Eye (tissue), 1 donor: ENCODE results near the gene MUC12.
"Not testable (repeated sequence)": the region's sequence is repeated elsewhere in the genome, so short reads cannot be mapped to it uniquely, and the experiment has no call there.

Experiments
- DNase-seq: peaks from one replicate; pipeline ENCODE4 v3.0.0-alpha.2; 2015

MUC12 gene

GRCh38 chr7:100963386-100963785 lies 6.0 kb upstream of the MUC12 start:
- no peak for DNase-seq

GRCh38 chr7:100963874-100964273 lies 5.5 kb upstream of the MUC12 start:
- DNase-seq, result no peak

GRCh38 chr7:100964630-100965029 lies 4.7 kb upstream of the MUC12 start:
- no peak for DNase-seq

DNA sequence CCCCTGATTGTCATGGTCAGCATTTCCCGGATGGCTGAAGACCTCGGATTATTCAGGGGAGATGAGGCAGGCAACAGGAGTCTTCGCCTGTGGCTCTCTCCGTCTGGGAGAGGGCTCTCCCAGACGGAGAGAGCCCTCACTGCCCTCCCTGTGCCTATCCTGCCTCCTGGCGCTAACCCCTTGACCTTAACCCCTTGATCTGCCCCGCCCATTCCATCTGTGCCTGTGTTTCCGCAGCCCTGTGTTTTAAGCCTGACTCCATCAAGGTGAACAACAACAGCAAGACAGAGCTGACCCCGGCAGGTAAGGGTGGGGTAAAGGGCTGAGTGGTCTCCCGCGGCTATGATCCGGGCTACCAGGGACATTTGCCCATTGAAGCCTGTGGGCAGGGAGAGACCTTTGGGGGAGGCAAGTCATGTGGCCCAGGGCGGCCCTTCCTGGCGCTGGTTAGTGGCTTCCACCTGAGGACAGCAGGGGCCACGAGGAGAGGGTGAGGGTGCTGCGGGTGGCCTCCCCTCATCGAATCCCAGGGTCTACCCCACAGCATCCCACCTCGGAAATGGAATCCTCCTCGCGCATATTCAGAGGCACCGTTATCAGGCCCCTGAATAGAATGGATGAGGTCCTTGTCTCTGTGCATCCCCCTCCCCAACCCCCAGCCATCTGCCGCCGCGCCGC lies 4.2 kb upstream of the MUC12 start:
- no peak for DNase-seq

DNA sequence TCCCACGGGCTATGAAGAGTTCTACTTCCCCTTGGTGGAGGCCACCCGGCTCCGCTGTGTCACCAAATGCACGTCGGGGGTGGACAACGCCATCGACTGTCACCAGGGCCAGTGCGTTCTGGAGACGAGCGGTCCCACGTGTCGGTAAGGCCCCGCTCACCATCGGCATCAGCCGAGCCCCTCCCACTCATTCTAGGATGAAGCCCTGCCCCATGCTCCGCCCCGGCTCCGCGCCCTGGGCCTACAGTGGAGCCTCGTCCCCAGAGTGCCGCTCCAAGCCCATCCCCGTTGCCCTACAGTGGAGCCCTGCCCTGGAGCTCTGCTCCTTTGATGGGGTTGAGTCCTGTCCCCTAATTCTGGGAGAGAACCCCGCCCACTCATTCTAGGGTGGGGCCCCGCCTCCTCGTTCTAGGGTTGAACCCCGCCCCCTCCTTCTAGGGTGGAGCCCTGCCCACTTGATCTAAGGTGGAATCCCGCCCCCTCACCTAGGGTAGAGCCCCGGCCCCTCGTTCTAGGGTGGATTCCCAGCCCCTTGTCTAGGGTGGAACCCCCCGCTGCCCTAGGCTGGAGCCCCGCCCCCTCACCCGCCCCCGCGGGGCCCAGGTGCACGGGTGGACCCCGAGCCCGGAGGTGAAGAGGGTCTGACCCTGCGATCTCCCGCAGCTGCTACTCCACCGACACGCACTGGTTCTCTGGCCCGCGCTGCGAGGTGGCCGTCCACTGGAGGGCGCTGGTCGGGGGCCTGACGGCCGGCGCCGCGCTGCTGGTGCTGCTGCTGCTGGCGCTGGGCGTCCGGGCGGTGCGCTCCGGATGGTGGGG lies 3.4 kb upstream of the MUC12 start:
- peak; percentile 94 for DNase-seq

- peak; percentile 42 for DNase-seq
These were observed 2.6 kb upstream of the MUC12 start for GRCh38 chr7:100966542-100967291.

DNA sequence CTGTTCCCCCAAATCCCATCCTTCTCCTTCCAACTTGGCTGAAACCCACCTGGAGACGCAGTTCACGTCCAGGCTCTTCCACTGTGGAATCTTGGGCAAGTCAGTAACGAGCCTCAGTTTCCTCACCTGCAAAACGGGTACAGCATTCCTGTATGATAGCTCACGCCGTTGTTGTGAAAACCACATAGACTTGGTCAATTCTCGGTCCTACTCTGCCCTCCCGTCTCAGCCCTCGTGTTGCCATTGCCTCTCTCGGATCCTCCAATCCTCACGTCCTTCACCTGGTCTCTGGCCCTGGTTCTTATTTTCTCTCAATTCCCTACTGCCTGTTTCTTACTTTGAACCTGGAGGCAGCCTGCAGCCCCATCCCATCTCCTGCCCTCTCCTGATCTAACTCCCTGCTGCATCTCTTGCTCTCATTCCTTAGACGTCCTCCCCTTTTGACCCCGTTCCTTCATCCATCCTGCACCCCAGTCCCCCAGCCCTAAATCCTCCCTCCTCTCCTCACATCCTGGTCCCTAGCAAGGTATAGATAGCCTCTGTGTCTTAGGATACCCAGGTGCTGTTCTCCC lies 2.0 kb upstream of the MUC12 start:
- DNase-seq, result peak; percentile 35

GRCh38 chr7:100968031-100968430 lies 1.3 kb upstream of the MUC12 start:
- DNase-seq, result peak; percentile 43

DNA sequence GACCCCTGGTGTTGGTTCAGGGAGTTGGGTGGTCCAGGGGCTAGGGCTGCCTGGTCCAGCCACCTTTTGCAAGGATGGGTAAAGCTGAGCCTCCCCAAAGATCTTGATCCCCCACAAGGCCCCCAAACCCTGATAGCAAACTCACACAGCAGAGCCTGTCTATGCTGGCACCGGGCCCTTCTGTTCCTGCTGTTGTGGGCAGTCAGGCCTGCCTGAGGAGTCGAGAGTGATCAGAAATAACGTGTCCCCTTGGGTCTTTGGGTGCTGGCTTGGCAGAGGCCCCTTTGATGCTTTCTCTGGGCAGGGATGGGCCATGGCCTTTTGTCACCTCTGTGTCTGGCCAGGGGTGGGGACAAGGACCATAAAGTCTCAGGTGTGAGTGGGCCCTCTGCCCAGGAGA lies 715 bp upstream of the MUC12 start:
- no peak for DNase-seq

- no peak for DNase-seq
These were observed 2.0 kb downstream of the MUC12 start for GRCh38 chr7:100971111-100972001.

DNA sequence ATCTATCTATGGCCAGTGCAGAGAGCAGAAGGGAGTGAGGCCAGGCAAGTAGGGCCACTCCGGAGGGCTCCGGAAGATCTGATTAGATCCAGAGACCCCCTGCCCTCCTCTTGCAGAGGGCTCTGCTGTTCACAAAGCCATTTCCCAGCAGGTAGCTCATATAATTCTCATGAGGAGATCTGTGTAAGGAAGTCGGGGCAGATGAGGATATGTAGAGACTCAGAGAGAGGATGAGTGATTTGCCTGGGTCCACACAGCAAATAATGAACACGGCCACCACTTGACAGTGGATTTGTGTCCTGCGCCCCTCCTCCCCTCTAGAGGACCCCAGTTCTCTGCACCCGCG lies 2.6 kb downstream of the MUC12 start:
- DNase-seq, result no peak

GRCh38 chr7:100974021-100974420 lies 4.7 kb downstream of the MUC12 start:
- DNase-seq, result no peak

DNA sequence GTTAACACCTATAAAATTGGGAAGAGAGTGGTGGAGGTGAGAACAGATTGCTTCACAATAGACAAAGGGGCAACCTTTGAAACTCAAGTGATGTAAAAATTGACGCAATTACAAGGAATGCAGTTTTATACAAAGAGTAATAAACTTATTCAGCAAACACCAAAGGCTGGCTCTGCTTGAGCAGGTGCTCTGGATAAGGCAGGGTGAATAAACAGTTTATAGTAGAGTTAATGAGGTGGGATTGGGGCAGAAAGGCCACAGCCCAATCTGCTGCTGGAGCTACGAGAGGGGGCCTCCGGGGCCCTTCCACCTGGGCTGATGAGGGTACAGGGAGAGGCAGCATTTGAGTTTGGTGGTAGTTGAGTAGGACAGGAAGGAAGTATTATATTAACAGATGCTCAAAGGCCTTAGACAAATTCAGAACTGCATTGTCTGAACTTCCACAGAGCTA lies 6.0 kb downstream of the MUC12 start:
- DNase-seq, result no peak

GRCh38 chr7:100978300-100978699 lies 8.9 kb downstream of the MUC12 start:
- DNase-seq, result no peak

- no peak for DNase-seq
These were observed 14.3 kb downstream of the MUC12 start for GRCh38 chr7:100983451-100984187.

GRCh38 chr7:100984241-100984918 lies 15.0 kb downstream of the MUC12 start:
- not testable (repeated sequence) for DNase-seq

- not testable (repeated sequence) for DNase-seq
These were observed 15.8 kb downstream of the MUC12 start for GRCh38 chr7:100985033-100985797.

DNA sequence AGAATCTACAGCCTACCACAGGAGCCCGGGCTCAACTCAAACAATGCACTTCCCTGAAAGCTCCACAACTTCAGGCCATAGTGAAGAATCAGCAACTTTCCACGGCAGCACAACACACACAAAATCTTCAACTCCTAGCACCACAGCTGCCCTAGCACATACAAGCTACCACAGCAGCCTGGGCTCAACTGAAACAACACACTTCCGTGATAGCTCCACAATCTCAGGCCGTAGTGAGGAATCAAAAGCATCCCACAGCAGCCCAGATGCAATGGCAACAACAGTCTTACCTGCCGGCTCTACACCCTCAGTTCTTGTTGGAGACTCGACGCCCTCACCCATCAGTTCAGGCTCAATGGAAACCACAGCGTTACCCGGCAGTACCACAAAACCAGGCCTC lies 22.3 kb downstream of the MUC12 start:
- DNase-seq, result no peak

DNA sequence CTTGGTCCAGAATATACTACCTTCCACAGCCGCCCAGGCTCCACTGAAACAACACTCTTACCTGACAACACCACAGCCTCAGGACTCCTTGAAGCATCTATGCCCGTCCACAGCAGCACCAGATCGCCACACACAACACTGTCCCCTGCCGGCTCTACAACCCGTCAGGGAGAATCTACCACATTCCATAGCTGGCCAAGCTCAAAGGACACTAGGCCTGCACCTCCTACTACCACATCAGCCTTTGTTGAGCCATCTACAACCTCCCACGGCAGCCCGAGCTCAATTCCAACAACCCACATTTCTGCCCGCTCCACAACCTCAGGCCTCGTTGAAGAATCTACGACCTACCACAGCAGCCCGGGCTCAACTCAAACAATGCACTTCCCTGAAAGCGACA lies 22.9 kb downstream of the MUC12 start:
- not testable (repeated sequence) for DNase-seq

DNA sequence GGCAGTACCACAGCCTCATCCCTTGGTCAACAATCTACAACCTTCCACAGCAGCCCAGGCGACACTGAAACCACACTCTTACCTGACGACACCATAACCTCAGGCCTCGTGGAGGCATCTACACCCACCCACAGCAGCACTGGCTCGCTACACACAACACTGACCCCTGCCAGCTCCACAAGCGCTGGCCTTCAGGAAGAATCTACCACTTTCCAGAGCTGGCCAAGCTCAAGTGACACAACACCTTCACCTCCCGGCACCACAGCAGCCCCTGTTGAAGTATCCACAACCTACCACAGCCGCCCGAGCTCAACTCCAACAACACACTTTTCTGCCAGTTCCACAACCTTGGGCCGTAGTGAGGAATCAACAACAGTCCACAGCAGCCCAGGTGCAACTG lies 25.3 kb downstream of the MUC12 start:
- DNase-seq, result not testable (repeated sequence)
